Heart right ventricle (tissue), 16 donors: ENCODE results near the gene ATP5ME. TPM values are rescaled to one million over a fixed set of nuclear protein-coding genes. Genes with fewer than 3 reads are reported as not detected.

ENCODE experiments used
- ATAC-seq, 8 donors: fragments of 200-7000 bp; cut with Tn5 transposase; one replicate each; pipeline ENCODE4 v1.9.1; 2020; ENCODE audit warnings: mild to moderate bottlenecking in 8 of 8, moderate library complexity in 8 of 8, moderate number of reproducible peaks in 1 of 8
- DNase-seq, 2 donors: peaks; one replicate each; pipeline ENCODE4 v3.0.0-alpha.2; 2020
- H3K27ac ChIP-seq, 10 donors: fragments of 200-600 bp; sonication (generic) in 2 of 10; one replicate each; pipeline versions ENCODE4 v1.5.0 to v1.8.0; 2020 to 2022; ENCODE audit warnings: mild to moderate bottlenecking in 3 of 10
- H3K27me3 ChIP-seq, 7 donors: fragments of 200-600 bp; one replicate each; pipeline ENCODE4 v1.8.0; 2021 to 2022; ENCODE audit warnings: mild to moderate bottlenecking in 2 of 7
- H3K36me3 ChIP-seq, 9 donors: fragments of 200-600 bp; sonication (generic) in 1 of 9; one replicate each; pipeline versions ENCODE4 v1.5.0 to v1.8.0; 2020 to 2022; ENCODE audit warnings: mild to moderate bottlenecking in 2 of 9
- H3K4me1 ChIP-seq, 9 donors: fragments of 200-600 bp; sonication (generic) in 1 of 9; one replicate each; pipeline versions ENCODE4 v1.5.0 to v1.8.0; 2020 to 2022; ENCODE audit warnings: mild to moderate bottlenecking in 4 of 9
- H3K4me3 ChIP-seq, 10 donors: fragments of 200-600 bp; sonication (generic) in 2 of 10; one replicate each; pipeline versions ENCODE4 v1.5.0 to v1.8.0; 2020 to 2022; ENCODE audit warnings: mild to moderate bottlenecking in 7 of 10, moderate library complexity in 2 of 10
- H3K9me3 ChIP-seq, 11 donors: fragments of 200-600 bp in 10 of 11; sonication (generic) in 2 of 11; one replicate each; pipeline versions ENCODE4 v1.5.0 to v1.8.0; 2013 to 2022; ENCODE audit warnings: mild to moderate bottlenecking in 2 of 11, control low read depth in 1 of 11, moderate library complexity in 1 of 11
- CTCF ChIP-seq, 9 donors: fragments of 200-600 bp; sonication (generic) in 2 of 9; IDR thresholded peaks; one replicate each; pipeline versions ENCODE4 v1.5.0 to v1.8.0; 2021 to 2022; ENCODE audit warnings: antibody characterized with exemption in 9 of 9, mild to moderate bottlenecking in 5 of 9, moderate library complexity in 1 of 9
- WGBS, 2 donors: extraction: QIAGEN DNeasy Blood & Tissue Kit; methylation state at CpG; one replicate each; pipeline ENCODE4 v1.1.7; 2013; ENCODE audit warnings: inconsistent platforms in 1 of 2; 5-methylcytosine and 5-hydroxymethylcytosine counted together
- intact Hi-C, 10 donors: fragments of 100-400 bp; cut with DNase I; formaldehyde crosslinking; loops; one replicate each; pipeline versions ENCODE4 v1.11.1 to v1.14.2; 2022
- polyA plus RNA-seq, 2 donors: library from polyadenylated mRNA; stranded (reverse); fragments of 200-250 nt; gene quantifications; one replicate each; pipeline ENCODE4 v1.2.3, GENCODE V29; 2013
- total RNA-seq, 10 donors: library from RNA; stranded (reverse); fragmentation: NEBNext Ultra II Directional in 3 of 10; extraction: Animal tissue kit (Norgen Biotek cat#: 25700) in 3 of 10; gene quantifications; one replicate each; pipeline versions ENCODE4 v1.2.1 to v1.2.4, GENCODE V29; 2021 to 2023
- donor health status: Arrhythmogenic right ventricular cardiomyopathy.
- donor health status: ischemic (EF 13 %, LVEDD 7.1; RV severe dilation, severe dysfunction).
- donor health status: healthy with polysubstance abuse.
- donor health status: DM: no; HTN: yes; CAD: no.
- donor health status: DM: no; HTN: no; CAD: no.
- donor health status: ischemic (EF 25% LVEDD 6.9; RV normal size, moderate dysfunction).
- donor health status: ischemic (EF 25% LVEDD 5.7; RV mildly dilated, moderate dysfunction).
- donor health status: healthy.
- donor health status: DM: yes; HTN: yes; CAD: no.
- donor health status: Ischemic cardiomyopathy.
- donor health status: ischemic (EF 35%, LVEDD 5.7; RV mildly dilated, moderate dysfunction).
- donor health status: nonischemic (EF 11% LVEDD 7.7; RV severe dilation, severe dysfunction).
- donor health status: DM: yes; HTN: yes; CAD: no.
- donor health status: PGD.
- donor health status: ischemic (EF 29% LVEDD 5.4; RV normal size, mild dysfunction).
- donor health status: nonischemic (EF 23%, LVEDD 6.1; RV moderate dilation, normal function).

Gene ATP5ME
- total and polyA plus RNA-seq, 12 donors = 651 to 4,239 (median 1,012) TPM

- no peak overlapping the region for H3K4me3 ChIP-seq
- TF ChIP-seq CTCF (IDR thresholded peaks at IDR 0.05) = peak; percentile 45 to 85 (median 73)
- DNase-seq = peak; percentile 74
- peaks cover 0 to 6% (median 0%) of the 10 kb centered on the region in 9 donors for H3K36me3 ChIP-seq
- H3K27ac ChIP-seq = peak overlapping the region in 3 of 10 donors; percentile 22 to 62 (median 39)
- intact Hi-C loops = loop anchor here in 1 of 10 donors (10.0 kb wide), 1 partner anchor 251 kb away; the partner anchor contains the start of genes GAK and TMEM175
- peaks cover 30 to 53% (median 46%) of the 10 kb centered on the region in 9 donors for H3K4me1 ChIP-seq
- H3K9me3 ChIP-seq = no peaks in the 10 kb centered on the region
- WGBS, 2 donors = 43 to 55% methylated on average over 19 of the region's 19 CpGs
- no peaks in the 10 kb centered on the region for H3K27me3 ChIP-seq
- ATAC-seq = peak in 7 of 8 donors; percentile 12 to 46 (median 41)
Observed at GRCh38 chr4:683982-684622, 10.0 kb upstream of the ATP5ME start.

- no peak overlapping the region for H3K4me3 ChIP-seq
- ATAC-seq = peak in 3 of 8 donors; percentile 0 to 2 (median 1)
- no peak for DNase-seq
- intact Hi-C loops = loop anchor here in 1 of 10 donors (10.0 kb wide), 1 partner anchor 251 kb away; the partner anchor contains the start of genes GAK and TMEM175
- H3K4me1 ChIP-seq = peaks cover 28 to 49% (median 42%) of the 10 kb centered on the region in 9 donors
- WGBS, 2 donors = 81 to 84% methylated on average over 25 of the region's 25 CpGs
- no peaks in the 10 kb centered on the region for H3K9me3 ChIP-seq
- no peak for TF ChIP-seq CTCF (IDR thresholded peaks at IDR 0.05)
- peak overlapping the region in 3 of 10 donors; percentile 22 to 62 (median 39) for H3K27ac ChIP-seq
- peaks cover 0 to 6% (median 0%) of the 10 kb centered on the region in 9 donors for H3K36me3 ChIP-seq
- no peaks in the 10 kb centered on the region for H3K27me3 ChIP-seq
Observed at GRCh38 chr4:683247-683897, 9.3 kb upstream of the ATP5ME start.

- no peak overlapping the region for H3K4me3 ChIP-seq
- 95% methylated on average over 23 of the region's 23 CpGs for WGBS, 2 donors
- no peaks in the 10 kb centered on the region for H3K27me3 ChIP-seq
- H3K36me3 ChIP-seq = peaks cover 0 to 6% (median 0%) of the 10 kb centered on the region in 9 donors
- no peak for TF ChIP-seq CTCF (IDR thresholded peaks at IDR 0.05)
- peaks cover 20 to 41% (median 35%) of the 10 kb centered on the region in 9 donors for H3K4me1 ChIP-seq
- no peak overlapping the region for H3K27ac ChIP-seq
- H3K9me3 ChIP-seq = no peaks in the 10 kb centered on the region
- DNase-seq = no peak
- ATAC-seq = no peak
- intact Hi-C loops = loop anchor here in 1 of 10 donors (10.0 kb wide), 1 partner anchor 252 kb away; the partner anchor contains the start of genes GAK and TMEM175
Observed at GRCh38 chr4:682490-683172, 8.6 kb upstream of the ATP5ME start.
